CD4-positive, alpha-beta T cell treated with Interleukin-4 for 4 hours (primary cell): ENCODE measurements around the gene TSEN54.

Experiments
- DNase-seq: peaks from one replicate; pipeline ENCODE4 v3.0.0-alpha.2; 2020

TSEN54 gene

DNA sequence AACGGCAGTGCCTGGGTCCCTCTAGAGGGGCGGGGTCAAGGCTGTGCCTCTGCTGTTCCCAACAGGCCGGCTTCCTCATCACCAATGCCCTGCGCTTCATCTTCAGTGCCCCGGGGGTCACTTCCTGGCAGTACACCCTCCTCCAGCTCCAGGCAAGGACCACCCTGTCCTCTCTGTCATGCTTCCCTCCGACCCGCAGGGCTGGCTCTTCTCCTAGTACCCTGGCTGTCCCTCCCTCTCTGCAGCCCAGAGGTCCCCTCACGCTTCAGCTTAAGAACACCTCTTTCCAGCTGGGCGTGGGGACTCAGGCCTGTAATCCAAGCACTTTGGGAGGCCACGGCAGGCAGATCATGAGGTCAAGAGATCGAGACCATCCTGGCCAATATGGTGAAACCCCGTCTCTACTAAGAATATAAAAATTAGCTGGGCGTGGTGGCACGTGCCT is 26.8 kb upstream of the TSEN54 start:
- no peak for DNase-seq

DNA sequence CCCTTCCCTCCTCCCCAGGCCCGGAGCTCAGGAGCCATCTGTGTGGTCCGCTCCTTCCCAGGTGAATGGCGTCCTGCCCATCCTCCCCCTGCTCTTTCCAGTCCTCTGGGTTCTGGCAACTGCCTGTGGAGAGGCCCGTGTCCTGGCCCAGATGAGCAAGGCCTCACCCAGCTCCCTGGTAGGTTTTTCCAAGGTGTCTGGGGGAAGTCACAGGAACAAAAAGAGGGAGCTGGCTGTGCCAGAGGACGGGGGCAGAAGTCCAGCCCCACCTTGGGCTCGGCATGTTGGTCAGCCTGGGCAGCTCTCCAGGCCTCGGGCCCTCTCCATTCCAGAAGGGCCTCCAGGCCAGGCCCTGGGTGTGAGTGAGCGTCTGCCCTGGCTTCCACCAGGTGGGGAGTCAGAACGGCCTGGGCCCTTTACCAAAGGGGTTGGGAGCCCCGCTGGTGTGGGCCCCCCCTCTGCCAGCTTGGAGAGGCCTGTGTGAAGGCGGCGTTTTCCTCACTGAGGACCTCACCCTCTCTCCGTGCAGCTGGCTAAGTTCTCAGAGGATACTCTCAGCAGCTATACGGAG is 26.1 kb upstream of the TSEN54 start:
- no peak for DNase-seq

DNA sequence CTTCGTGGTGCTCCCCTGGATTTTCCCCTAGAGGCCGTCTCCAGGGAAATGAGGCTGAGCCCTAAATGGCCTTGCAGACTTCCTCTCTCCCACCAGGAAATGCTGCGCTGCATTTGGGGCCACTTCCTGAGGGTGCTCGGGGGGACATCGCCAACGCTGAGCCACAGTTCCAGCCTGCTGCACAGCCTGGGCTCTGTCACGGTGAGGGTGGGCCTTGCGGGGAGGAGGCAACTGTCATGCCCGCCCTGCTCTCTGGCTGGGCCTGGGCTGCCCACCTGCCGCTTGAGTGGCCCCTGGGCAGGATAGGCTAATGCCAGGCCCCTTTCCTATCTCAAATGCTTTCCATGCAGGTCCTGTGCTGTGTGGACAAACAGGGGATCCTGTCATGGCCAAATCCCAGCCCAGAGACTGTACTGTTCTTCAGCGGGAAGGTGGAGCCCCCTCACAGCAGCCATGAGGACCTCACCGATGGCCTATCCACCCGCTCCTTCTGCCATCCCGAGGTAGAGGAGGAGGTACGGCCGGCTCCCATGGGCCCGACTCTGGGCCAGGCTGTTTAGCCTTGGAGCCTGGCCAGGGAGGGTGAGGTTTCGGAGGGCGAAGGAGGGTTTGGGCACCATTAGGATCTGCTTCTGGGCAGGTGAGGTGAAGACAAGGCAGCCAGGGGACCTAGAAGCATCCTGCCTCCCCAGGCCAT is 25.2 kb upstream of the TSEN54 start:
- no peak for DNase-seq

DNA sequence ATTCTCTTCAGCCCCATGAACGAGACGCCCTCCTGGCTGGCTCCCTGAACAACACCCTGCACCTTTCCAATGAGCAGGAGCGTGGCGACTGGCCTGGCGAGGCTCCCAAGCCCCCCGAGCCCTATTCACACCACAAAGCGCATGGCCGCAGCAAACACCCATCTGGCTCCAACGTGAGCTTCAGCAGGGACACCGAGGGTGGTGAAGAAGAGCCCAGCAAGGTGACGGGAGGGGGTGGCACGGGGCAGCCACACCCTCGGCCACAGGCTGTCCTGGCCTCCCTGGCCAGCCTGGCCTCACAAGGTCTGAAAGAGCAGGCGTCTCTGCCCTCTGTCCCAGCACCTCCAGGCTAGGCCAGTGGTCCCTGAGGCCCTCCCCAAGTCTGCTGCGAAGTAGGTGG is 24.6 kb upstream of the TSEN54 start:
- no peak for DNase-seq

DNA sequence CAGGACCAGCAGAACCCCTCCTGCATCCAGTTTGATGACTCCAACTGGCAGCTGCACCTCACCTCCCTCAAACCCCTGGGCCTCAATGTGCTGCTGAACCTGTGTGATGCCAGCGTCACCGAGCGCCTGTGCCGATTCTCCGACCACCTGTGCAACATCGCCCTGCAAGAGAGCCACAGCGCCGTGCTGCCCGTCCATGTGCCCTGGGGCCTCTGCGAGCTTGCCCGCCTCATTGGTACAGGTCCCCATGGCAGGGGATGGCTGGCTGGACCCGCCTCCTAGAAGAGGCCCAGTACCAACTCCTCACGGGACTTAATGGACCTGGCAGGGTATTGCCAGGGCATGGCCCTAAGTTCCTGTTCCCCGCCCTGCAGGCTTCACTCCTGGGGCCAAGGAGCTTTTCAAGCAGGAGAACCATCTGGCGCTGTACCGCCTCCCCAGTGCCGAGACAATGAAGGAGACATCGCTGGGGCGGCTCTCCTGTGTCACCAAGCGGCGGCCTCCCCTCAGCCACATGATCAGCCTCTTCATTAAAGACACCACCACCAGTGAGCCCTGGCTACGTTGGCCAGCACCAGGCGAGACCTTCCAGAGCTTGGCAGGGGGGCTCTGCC is 23.7 kb upstream of the TSEN54 start:
- DNase-seq: no peak

DNA sequence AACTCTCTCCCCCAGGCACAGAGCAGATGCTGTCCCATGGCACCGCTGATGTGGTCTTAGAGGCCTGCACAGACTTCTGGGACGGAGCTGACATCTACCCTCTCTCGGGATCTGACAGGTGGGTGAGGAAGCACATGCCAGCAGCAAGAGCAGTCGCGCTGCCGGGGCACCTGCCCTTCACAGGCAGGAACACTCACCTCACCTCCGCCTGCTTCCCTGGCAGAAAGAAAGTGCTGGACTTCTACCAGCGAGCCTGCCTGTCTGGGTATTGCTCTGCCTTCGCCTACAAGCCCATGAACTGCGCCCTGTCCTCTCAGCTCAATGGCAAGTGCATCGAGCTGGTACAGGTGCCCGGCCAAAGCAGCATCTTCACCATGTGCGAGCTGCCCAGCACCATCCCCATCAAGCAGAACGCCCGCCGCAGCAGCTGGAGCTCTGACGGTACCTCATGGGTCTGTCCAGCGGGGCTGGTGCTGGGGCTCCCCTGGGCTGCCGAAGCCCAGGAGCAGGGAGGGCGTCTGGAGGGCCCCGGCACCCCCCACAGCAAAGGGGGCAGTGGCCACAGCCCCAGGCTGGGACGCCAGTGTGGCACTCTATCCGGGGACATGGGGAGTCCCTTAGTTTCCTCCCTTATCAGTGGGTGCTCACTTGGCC is 22.7 kb upstream of the TSEN54 start:
- no peak for DNase-seq

DNA sequence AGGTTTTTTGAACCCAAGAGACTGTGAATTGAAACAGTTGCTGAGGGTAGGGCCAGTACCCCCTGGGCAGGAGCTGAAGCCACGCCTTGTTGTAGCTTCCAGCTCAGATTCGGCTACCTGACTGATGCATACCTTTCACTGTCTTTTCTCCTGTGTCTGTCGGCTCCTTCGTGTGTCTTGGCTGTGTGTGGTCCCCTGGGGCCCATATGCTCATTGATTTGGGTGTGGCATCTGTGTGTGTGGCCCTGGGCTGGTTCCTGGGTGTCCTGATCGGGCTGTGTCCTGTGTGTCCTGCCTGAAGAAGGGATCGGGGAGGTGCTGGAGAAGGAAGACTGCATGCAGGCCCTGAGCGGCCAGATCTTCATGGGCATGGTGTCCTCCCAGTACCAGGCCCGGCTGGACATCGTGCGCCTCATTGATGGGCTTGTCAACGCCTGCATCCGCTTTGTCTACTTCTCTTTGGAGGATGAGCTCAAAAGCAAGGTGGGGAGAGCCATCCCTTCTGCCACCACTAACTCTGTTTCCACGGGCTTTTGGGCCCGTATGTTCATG is 21.9 kb upstream of the TSEN54 start:
- DNase-seq: no peak

DNA sequence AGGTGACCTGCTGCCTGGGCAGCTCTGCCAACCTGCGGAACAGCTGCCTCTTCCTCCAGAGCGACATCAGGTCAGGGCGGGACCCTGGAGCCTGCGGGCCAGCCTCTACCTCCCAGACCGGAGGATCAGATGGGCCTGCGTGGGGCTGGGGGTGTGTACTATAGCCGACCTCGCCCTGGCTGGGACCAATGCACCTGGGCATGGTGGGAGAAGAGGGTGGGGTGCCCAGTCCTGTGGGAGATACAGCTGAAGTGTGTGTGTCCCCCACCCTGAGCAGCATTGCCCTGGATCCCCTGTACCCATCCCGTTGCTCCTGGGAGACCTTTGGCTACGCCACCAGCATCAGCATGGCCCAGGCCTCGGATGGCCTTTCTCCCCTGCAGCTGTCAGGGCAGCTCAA is 20.3 kb upstream of the TSEN54 start:
- DNase-seq: no peak

DNA sequence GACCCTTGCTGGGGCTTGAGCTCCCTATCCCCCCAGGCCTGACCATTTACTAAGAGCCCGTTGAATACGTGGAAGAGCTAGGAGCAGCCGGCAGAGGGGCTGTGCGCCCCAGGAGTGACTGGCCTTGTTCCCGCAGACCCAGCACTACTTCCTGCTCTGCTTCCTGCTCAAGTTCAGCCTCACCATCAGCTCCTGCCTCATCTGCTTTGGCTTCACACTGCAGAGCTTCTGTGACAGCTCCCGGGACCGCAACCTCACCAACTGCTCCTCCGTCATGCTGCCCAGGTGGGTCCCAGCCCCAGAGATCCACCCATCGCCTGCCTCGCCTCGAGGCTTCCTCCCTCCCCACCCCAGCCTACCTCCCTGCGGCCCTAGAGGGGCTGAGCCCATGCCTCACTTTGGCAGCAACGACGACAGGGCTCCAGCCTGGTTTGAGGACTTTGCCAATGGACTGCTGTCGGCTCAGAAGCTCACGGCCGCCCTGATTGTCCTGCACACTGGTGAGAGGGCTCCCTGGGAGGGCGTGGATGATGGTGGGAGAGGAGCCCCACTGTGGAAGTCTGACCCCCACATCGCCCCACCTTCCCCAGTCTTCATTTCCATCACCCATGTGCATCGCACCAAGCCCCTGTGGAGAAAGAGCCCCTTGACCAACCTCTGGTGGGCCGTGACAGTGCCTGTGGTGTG is 18.1 kb upstream of the TSEN54 start:
- no peak for DNase-seq

DNA sequence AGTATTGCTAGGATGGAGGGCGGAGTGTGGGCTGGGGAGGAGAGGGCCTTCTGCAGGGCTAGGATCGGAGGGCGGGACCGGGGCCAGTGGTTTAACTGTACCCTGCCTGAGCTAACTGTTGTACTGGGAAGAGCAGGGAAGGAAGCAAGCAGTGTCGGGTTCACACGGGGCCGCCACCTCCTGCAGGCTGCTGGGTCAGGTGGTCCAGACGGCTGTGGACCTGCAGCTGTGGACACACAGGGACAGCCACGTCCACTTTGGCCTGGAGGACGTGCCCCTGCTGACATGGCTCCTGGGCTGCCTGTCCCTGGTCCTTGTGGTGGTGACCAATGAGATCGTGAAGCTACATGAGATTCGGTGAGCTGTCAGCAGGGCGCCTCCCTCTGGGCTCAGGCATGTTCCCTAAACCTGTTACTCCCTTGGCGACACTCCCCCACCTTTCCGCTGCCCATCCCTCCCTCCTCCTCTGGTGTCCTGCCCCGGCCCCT is 17.6 kb upstream of the TSEN54 start:
- no peak for DNase-seq

DNA sequence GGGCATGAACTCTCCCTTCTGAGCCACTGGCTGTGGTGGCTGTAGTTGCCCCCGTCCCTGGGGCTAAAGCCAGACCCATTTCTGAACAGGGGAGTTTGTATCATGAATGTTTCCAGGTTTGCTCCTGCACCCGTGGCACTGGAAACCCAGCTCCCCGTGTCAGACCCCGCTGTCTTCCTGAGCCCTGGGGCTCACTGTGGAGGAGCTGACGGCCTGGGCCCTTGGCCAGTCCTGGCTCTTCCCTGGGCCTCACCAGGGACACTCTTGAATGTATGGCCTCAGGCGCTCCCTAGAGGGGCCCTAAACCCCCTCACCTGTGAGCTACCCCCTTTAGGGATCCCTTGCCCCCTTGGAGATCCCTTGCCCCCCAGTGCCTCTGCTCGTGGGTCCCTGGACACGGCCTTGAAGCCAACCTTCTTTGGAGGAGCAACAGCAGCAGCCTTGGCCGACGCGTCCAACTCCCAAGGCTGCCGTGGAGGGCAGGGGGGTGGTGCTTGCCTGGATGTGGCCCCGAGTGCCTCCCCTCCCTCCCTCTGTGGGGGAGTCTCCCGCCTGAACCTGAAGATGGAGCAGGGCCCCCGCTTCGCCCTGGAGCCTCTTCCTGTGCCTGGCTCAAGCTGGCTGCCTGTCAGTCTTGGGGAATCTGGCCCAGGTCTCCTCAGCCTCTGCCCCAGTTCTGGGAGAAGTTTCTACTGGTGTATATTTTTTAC is 16.9 kb upstream of the TSEN54 start:
- DNase-seq: no peak

DNA sequence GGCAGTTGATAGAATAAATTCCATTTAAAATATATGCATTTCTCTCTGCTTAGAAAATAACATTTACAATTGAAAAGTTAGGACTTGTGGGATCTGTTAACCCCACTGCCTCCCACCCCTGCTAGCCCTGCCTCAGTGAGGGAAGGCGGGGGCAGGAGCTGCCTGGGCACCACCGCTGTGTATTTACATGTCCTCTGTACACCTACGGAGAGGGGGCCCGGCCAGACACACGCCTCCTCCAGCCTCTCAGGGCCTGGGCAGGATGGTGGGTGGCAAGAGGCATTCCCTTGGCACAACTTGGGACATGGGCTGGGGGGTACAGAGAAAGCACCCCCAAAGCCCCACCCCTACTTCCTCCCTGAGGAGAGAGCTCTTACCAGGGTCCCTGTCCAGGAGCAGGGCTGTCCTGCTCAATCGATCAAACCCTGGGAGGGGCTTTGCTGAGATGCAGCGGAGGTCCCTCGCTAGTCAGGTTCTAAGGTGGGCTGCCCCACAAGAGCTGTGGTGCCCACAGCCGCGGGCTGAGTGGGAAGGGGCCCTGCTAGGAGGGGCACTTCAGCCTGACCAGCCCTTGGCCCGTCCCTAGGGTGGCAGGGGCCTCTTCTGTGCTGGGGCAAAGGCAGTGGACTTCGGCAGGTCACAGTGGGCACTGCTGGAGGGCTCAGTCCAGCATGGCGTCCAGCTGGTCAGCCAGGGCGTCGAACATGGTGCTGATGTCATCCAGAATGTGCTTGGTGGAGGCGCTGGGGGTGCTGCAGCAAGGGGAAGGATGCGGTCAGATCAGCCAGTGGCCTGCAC is 15.7 kb upstream of the TSEN54 start:
- DNase-seq: no peak

DNA sequence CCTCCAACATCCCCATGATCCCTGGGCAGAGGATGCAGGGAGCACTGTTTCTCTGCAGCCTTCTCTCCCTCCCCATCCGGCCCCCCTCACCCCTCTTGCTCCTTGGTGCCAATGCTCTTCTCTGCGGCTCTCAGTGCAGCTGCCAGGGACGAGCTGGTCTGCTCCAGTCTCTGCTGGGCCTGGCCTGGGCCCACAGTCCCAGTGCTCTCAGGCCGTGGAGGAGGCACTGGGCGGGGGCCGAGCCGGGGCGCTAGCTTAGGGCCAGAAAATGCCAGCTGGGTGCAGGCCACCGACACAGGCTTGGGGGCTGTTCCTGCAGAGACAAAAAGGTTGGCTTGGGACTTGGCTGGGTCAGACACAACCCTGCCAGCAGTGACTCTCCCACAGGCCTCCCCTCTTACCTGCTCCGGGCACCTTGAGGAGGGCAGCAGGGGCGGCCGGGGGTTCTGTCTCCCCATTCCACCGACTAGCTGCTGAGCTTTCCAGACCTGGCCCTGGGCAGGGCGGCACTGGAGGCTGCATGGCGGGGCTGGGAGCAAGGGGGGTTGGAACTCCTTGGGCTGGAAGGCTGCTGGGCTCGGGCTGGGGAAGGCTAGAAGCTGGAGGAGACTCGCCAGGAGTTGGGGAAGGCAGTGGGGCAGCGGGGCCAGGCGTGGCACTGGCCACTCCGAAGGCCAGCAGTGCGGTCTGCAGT is 14.8 kb upstream of the TSEN54 start:
- DNase-seq: no peak

DNA sequence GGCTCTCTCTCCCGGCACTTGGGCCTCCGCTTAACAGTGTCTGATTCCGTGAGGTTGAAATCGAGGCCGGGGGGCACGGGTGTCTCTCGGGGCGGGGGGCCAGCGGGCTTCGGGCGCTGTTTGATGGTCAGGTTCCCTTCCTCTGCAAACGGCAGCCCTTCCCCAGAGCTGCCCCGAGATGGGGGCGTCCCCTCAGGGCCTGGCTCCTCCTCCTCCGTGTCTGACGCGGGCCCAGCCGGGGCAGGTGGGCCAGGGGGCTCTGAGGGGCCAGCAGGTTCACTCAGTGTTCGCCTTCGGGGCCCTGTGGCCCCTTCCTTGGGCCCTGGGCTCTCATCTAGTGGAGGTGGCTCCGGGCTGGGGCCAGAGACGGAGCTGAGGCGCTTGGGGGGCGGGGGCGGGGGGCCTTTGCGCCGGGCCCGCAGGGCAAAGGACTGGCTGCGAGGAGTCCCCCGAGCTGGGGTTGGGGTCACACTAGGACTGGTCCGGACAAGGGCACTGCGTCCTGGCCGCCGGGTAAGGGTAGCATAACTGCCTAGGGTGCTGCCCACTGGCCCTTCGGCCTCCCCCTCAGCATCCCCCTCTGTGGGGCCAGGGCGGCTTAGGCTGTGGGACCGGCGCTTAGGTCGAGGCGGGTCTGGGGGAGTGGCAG is 14.1 kb upstream of the TSEN54 start:
- no peak for DNase-seq

DNA sequence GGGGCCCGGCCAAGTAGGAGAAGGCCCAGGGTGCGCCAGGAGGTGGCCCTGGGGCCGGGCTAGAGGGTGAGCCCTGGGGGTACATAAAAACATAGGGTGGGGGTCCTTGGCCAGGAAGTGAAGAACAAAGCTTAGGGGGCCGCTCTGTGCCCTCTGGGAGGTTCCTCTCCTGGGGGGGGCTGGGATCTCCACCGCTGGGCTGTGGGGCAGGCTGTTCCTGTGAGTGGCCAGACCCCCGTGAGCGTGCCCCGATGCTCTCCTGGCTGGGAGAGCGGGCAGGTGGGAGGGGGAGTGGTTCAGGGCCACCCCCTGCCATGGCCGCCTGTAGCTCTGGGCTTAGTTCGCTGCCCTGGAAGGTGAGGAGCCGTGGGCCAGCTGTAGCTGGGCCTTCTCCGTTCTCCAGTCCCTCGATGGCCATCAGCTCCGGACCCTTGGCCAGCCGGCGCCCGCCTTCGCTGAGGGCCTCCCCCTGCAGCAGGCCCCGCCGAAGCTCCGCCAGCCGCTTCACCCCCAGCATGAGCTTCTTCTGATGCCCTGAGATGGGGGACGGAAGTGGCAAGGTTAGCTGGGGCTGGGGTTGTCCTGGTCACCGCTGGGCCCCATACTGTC is 13.5 kb upstream of the TSEN54 start:
- DNase-seq: no peak

DNA sequence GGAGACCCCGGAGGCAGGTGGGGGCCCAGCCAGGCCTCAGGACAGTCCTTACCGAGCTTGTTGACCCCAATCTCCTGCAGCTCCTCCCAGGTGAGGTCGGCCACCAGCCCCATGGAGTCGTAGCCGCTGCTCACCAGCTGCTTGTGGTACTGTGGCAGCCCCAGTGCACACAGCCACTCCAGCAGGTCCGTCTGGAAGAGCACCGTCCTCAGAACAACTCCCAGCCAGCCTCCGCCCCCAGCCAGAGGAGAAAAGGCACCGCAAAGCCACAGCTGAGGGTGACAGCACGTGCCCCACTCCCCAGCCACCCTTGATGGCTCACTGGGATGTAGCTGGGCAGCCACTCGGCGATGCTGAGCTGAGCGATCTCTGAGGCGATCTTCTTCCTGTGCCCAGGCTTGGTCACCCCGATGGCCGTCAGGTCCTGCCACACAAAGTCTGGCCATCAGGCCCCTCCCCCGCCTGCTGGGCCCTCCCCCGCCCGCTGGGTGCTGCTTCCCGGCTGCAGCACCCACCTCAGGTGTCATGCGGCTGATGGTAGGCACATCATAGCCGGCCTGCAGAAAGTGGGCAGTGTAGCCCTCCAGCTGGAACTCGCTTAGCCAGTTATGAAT is 12.9 kb upstream of the TSEN54 start:
- no peak for DNase-seq

DNA sequence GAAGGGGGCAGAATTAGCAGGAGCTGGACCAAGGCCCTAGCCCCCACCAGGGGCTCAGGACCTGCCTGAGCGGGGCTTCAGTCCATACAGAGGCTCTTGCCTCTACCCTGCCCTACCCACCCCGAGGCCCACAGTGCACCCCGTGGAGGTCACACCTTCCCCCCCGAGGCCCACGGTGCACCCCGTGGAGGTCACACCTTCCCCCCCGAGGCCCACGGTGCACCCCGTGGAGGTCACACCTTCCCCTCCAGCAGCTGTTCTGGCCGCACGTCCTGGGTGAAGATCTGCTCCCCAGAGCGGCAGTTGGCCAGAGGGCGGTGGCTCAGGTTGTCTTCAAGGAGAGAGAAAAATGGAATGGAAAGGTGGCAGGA is 12.4 kb upstream of the TSEN54 start:
- no peak for DNase-seq

DNA sequence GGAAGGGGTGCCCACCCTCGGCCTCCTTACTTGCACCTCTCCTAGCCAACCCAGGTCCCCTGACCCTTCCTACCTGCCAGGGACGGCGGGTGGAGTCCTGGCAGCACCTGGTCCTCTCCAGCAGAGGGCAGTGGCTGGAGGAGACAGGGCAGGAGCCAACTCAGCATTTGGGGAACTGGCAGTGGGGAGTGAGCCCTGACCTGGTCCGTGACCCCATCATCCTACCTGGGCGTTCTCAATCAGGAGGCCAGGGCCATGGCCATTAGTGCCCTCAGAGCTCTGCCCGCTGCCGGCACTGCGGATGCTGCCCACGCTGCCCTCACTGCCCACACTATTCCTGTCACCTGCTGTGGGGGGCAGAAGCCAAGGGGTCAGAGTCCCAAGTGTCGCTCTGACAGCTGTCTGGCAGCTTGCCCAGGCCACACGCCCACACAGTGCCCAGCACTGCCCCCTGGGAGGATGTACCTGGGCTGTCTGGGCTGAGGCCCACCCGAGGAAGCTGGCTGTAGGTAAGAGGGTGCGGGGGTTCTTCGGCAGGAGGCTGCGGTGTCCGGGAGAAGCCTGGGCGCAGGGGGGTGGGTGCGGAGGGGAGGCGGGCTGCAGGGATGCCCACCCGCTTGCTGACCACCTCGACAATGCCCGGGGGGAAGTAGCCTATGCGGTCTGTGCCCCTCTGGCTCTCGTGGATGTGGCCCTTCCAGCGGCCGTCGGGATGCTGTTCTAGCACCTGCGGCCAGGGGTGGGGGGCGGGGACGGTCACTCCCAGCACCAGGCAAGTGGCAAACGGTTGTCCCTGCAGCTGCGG is 11.8 kb upstream of the TSEN54 start:
- peak; percentile 19 for DNase-seq

DNA sequence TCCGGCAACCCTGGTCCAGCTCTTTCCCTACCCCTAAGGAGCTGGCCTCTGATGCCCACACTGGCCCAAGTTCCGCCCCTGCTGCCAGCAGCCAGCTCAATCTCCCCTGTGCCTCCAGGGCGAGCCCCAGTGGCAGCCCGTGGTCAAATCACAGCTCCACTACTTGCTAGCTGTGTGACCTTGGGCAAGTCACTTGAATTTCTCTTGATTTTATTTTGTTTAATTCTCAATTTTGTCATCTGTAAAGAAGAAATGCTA is 11.2 kb upstream of the TSEN54 start:
- DNase-seq: no peak
